Measurements from ENCODE around the gene AKAP3. TPM values are rescaled to one million over a fixed set of nuclear protein-coding genes. Genes with fewer than 3 reads are reported as not detected.

AKAP3 gene
- total RNA-seq (1 to 10 TPM; 1.9 to 6.1 (median 3.7) TPM), polyA plus RNA-seq (1 to 10 TPM in 1 of 2 donors, under 1 TPM in 1; 0.93 to 3.1 TPM)
- long read RNA-seq, donor 1, partial matches to known transcripts, result 1 of 2 reads
- long read RNA-seq, donor 1, other reads (novel, unspliced or antisense), result 0 of 2 reads
- long read RNA-seq, donor 2, partial matches to known transcripts, result 0 of 4 reads
- long read RNA-seq, donor 2, other reads (novel, unspliced or antisense), result 3 of 4 reads
- long read RNA-seq, donor 3, partial matches to known transcripts, result 0 of 2 reads
- long read RNA-seq, donor 3, other reads (novel, unspliced or antisense), result 2 of 2 reads

DNA sequence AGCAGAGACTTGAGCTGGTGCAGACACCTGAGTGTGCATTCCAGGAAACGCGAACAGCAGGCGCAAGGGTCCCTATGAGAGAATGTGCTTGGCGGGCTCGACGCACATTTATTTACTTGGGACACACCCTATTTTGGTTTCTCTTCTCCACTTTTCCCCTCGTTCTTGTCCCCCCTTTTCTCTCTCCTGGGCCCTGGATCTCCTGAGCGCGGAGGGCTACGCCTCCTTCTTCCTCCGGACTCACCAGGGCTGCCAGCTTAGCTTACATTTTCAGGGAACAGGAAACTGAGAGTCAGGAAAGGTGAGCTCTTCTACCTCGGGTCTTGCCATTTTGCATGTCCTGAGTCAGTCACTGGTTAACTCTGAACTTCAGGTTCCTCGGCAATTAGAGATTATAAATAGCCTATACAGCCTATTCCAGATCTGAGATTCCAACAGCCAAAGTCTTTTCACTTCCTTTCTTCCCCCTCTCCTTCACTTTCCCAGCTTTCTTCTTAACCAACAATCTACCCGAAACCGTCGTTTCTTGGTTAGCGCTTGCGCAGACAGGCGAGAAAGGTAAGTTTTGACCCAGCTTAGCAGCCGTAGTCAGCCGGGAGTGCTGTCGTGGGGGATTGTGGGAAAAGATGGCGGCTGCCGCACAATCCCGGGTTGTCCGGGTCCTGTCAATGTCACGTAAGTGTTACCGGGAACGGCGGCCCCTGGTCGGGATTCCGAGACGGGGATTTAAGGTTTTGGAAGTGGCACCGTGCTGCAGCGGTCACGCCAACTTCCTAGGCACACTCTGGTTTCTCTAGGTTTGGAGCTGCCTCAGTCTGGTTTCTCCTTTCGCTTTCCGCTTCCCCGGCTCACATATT, at the start of gene AKAP3, which contains the start of gene NDUFA9:
Gene AKAP3 (minus strand): TSS at position 551 of the 857 bp plus-strand sequence. CDS start 10,855 bp downstream, outside the sequence.
Gene NDUFA9 (plus strand): TSS at position 614 of the 857 bp plus-strand sequence. CDS start 13 bp downstream, at position 627.
- peak; percentile 96 to 99 (median 98) for ATAC-seq
- 0% methylated on average over 39 of the region's 39 CpGs for WGBS, 2 donors
- peaks cover 0 to 2% (median 0%) of the 10 kb centered on the region in 9 donors for H3K36me3 ChIP-seq
- H3K27ac ChIP-seq, result peak within 1 kb of the TSS; percentile 64 to 93 (median 88)
- peak within 1 kb of the TSS; percentile 50 to 89 (median 78) for H3K4me3 ChIP-seq
- DNase-seq, result peak; percentile 76 to 84
- peaks cover 4 to 55% (median 40%) of the 10 kb centered on the region in 9 donors for H3K4me1 ChIP-seq
- H3K27me3 ChIP-seq, result no peaks in the 10 kb centered on the region
- intact Hi-C loops (cut with DNase I), result no loop called here
- no peak for TF ChIP-seq CTCF (IDR thresholded peaks at IDR 0.05)
- H3K9me3 ChIP-seq, result no peaks in the 10 kb centered on the region

DNA sequence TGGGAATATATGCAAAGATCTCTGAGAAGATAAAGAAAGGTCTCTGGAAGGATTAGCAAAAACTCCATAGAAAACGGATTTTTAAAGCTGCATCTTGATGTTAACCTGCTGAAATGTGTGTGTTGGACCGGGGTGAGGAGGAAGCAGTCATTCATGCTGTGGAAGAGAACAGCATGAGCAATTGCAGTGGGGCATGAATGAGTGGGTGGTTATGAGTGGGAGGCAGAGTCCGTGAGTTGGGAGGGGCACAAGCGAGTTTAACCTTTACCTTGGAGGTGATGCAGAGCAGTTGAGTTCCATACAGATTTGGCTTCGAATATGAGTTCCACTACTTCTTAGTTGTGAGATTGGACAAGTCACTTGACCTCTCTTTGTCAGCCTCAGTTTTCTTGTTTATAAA, 41.9 kb upstream of the AKAP3 start:
- H3K27ac ChIP-seq, result no peak overlapping the region
- peaks cover 0 to 78% (median 20%) of the 10 kb centered on the region in 9 donors for H3K36me3 ChIP-seq
- no peak for DNase-seq
- no peak for TF ChIP-seq CTCF (IDR thresholded peaks at IDR 0.05)
- no peak for ATAC-seq
- no peak overlapping the region for H3K4me3 ChIP-seq
- intact Hi-C loops (cut with DNase I), result no loop called here
- H3K27me3 ChIP-seq, result no peaks in the 10 kb centered on the region
- H3K4me1 ChIP-seq, result no peaks in the 10 kb centered on the region
- no peaks in the 10 kb centered on the region for H3K9me3 ChIP-seq
- 95 to 97% methylated on average over 5 of the region's 5 CpGs for WGBS, 2 donors

GRCh38 chr12:4685317-4685716, 36.5 kb upstream of the AKAP3 start:
- Histone ChIP-seq H3K9me3 (no peaks in the 10 kb centered on the region), H3K4me3 (no peak overlapping the region), H3K27ac (no peak overlapping the region), H3K4me1 (no peaks in the 10 kb centered on the region), H3K36me3 (peaks cover 7 to 96% (median 47%) of the 10 kb centered on the region in 9 donors), H3K27me3 (no peaks in the 10 kb centered on the region)
- no peak for TF ChIP-seq CTCF (IDR thresholded peaks at IDR 0.05)
- ATAC-seq, result peak in 2 of 8 donors; percentile 63 to 64
- intact Hi-C loops (cut with DNase I), result no loop called here
- 61 to 69% methylated on average over 8 of the region's 8 CpGs for WGBS, 2 donors
- no peak for DNase-seq

DNA sequence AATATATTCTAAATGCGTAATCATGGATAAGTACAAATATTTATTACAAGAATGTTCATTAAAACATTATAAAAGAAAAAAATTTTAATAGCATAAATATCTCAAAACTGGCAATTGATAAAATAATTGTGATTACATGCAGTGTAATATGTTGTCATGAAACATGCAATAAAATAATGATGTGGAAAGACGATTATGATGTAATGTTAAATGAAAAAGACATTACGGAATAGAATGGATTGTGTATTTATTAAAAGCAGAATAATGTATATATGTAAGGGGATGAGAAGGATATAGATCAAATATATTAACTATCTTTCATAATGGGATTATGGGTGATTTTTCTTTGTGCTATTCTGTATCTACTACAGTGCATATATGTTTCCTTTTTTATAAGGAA, 32.9 kb upstream of the AKAP3 start:
- Histone ChIP-seq H3K27ac (no peak overlapping the region), H3K36me3 (peaks cover under 1 to 82% (median 31%) of the 10 kb centered on the region in 9 donors), H3K4me3 (no peak overlapping the region), H3K4me1 (no peaks in the 10 kb centered on the region), H3K9me3 (no peaks in the 10 kb centered on the region), H3K27me3 (no peaks in the 10 kb centered on the region)
- no peak for DNase-seq
- 80 to 99% methylated on average over 3 of the region's 3 CpGs for WGBS, 2 donors
- no peak for ATAC-seq
- TF ChIP-seq CTCF (IDR thresholded peaks at IDR 0.05), result no peak
- intact Hi-C loops (cut with DNase I), result no loop called here
